GM18907 (cell line): Measurements from ENCODE around the gene OSBPL7.
"Not testable (repeated sequence)": the region's sequence is repeated elsewhere in the genome, so short reads cannot be mapped to it uniquely, and the experiment has no call there.

ENCODE experiments used
- ATAC-seq: cut with Tn5 transposase; IDR thresholded peaks from one replicate; pipeline ENCODE4 v1.9.1; 2021; ENCODE audit warnings: mild to moderate bottlenecking, moderate library complexity; ENCODE audit not compliant: unreplicated experiment

The OSBPL7 gene

GRCh38 chr17:47774987-47775580 lies 46.5 kb downstream of the OSBPL7 start:
- no peak for ATAC-seq

GRCh38 chr17:47774331-47774730 lies 47.3 kb downstream of the OSBPL7 start:
- no peak for ATAC-seq

GRCh38 chr17:47773649-47774048 lies 47.9 kb downstream of the OSBPL7 start:
- ATAC-seq = not testable (repeated sequence)

GRCh38 chr17:47763913-47764582 lies 57.5 kb downstream of the OSBPL7 start:
- no peak for ATAC-seq

- ATAC-seq = no peak
These were observed 58.9 kb downstream of the OSBPL7 start for GRCh38 chr17:47762728-47763127.

- no peak for ATAC-seq
These were observed 61.0 kb downstream of the OSBPL7 start for GRCh38 chr17:47760409-47761140.

GRCh38 chr17:47757386-47757785 lies 64.2 kb downstream of the OSBPL7 start:
- no peak for ATAC-seq
